Measurements from ENCODE around the gene CREB3.

CREB3 gene

GRCh38 chr9:35776018-35776417 lies 43.6 kb downstream of the CREB3 start:
- no peak for TF ChIP-seq CTCF (IDR thresholded peaks at IDR 0.05; ENCODE audit: low read depth, low read length)
- H3K4me3 ChIP-seq (ENCODE audit: low read depth, low read length), result no peak overlapping the region

- TF ChIP-seq CTCF (IDR thresholded peaks at IDR 0.05; ENCODE audit: low read depth, low read length), result no peak
- H3K4me3 ChIP-seq (ENCODE audit: low read depth, low read length), result no peak overlapping the region
Measured at GRCh38 chr9:35778496-35778895, 46.0 kb downstream of the CREB3 start.

DNA sequence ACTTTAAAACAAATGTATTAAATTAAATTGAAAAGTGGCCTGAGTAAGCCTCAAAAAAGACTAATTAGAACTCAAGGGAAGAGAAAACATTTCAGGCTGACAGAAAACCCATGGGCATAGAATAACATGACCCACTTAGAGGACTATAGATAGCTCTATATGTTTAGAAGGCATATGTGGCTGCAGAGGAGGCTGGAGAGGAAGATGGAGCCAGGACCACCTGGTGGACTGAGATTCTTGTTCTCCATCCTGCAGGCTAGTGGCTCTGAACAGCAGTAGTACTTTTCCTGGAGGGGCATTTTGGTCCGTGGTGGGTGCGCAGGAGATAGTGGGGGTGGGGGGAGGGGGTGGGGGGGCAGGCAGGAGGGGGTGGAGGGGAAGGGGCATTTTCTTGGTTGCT lies 48.6 kb downstream of the CREB3 start:
- H3K4me3 ChIP-seq (ENCODE audit: low read depth, low read length), result no peak overlapping the region
- no peak for TF ChIP-seq CTCF (IDR thresholded peaks at IDR 0.05; ENCODE audit: low read depth, low read length)

DNA sequence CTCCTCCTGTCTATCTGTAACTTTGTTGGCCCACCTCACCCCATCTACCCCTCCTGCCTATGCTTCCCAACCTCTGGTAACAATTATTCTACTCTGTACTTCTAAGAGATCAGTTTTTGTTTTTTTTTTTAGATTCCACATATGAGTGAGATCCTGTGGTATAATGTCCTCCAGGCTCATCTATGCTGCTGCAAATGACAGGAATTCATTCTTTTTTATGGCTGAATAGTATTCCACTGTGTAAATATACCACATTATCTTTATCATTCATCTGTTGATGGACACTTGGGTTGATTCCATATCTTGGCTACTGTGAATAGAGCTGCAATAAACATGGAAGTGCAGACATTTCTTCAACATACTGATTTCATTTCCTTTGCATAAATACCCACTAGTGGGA lies 51.0 kb downstream of the CREB3 start:
- TF ChIP-seq CTCF (IDR thresholded peaks at IDR 0.05; ENCODE audit: low read depth, low read length), result no peak
- H3K4me3 ChIP-seq (ENCODE audit: low read depth, low read length), result no peak overlapping the region
